HEK293T (cell line): ENCODE results near the gene TGM5.

Experiments
- CTCF ChIA-PET: fragments of 350-600 bp; formaldehyde crosslinking; extraction: SDS; loops from one replicate; lab custom pipeline; 2021; ENCODE audit warnings: antibody characterized with exemption, inconsistent platforms; lab: Yijun Ruan, JAX
- POLR2A ChIA-PET: fragments of 350-600 bp; formaldehyde crosslinking; extraction: SDS; loops from one replicate; lab custom pipeline; 2020; ENCODE audit warnings: antibody characterized with exemption, inconsistent platforms; lab: Yijun Ruan, JAX
- DNase-seq: peaks from one replicate; pipeline ENCODE4 v3.0.0; 2012; ENCODE audit warnings: mixed read lengths; ENCODE audit errors: extremely low spot score
- ARNT ChIP-seq: fragments of 450-650 bp; IDR thresholded peaks from 2 replicates; pipeline ENCODE4 v1.6.1; 2017; ENCODE audit warnings: mild to moderate bottlenecking
- BHLHE40 ChIP-seq: fragments of 450-650 bp; IDR thresholded peaks from 2 replicates; pipeline ENCODE4 v1.6.1; 2016; ENCODE audit warnings: mild to moderate bottlenecking, moderate library complexity, borderline replicate concordance
- CTBP1 ChIP-seq: fragments of 450-650 bp; IDR thresholded peaks from 2 replicates; pipeline ENCODE4 v1.6.1; 2016; ENCODE audit warnings: borderline replicate concordance
- ELF4 ChIP-seq: fragments of 450-650 bp; IDR thresholded peaks from 2 replicates; pipeline ENCODE4 v1.6.1; 2017; ENCODE audit warnings: antibody characterized with exemption
- FOXA1 ChIP-seq: fragments of 450-650 bp; IDR thresholded peaks from 2 replicates; pipeline ENCODE4 v1.6.1; 2016; ENCODE audit warnings: mild to moderate bottlenecking
- FOXK2 ChIP-seq: fragments of 450-650 bp; IDR thresholded peaks from 2 replicates; pipeline ENCODE4 v1.6.1; 2016; ENCODE audit warnings: mild to moderate bottlenecking
- FOXM1 ChIP-seq: fragments of 450-650 bp; IDR thresholded peaks from 2 replicates; pipeline ENCODE4 v1.6.1; 2017; ENCODE audit warnings: mild to moderate bottlenecking, borderline replicate concordance
- HDGF ChIP-seq: fragments of 450-650 bp; IDR thresholded peaks from 2 replicates; pipeline ENCODE4 v1.6.1; 2017; ENCODE audit warnings: antibody characterized with exemption, borderline replicate concordance
- L3MBTL2 ChIP-seq: fragments of 450-650 bp; conservative IDR thresholded peaks from 2 replicates; pipeline ENCODE4 v1.6.1; 2016; ENCODE audit warnings: mild to moderate bottlenecking
- LEF1 ChIP-seq: fragments of 450-650 bp; IDR thresholded peaks from 2 replicates; pipeline ENCODE4 v1.6.1; 2017; ENCODE audit warnings: mild to moderate bottlenecking, borderline replicate concordance
- NFRKB ChIP-seq: fragments of 450-650 bp; IDR thresholded peaks from 2 replicates; pipeline ENCODE4 v1.6.1; 2016; ENCODE audit warnings: mild to moderate bottlenecking, moderate library complexity
- SP1 ChIP-seq: fragments of 450-650 bp; IDR thresholded peaks from 2 replicates; pipeline ENCODE4 v1.6.1; 2017
- SUZ12 ChIP-seq: fragments of 450-650 bp; IDR thresholded peaks from 2 replicates; pipeline ENCODE4 v1.6.1; 2016; ENCODE audit warnings: mild to moderate bottlenecking
- TARDBP ChIP-seq: fragments of 450-650 bp; IDR thresholded peaks from 2 replicates; pipeline ENCODE4 v1.6.1; 2016
- ZNF384 ChIP-seq: fragments of 450-650 bp; IDR thresholded peaks from 2 replicates; pipeline ENCODE4 v1.6.1; 2016
- TF ChIP-seq, protein P1 (sequence below): fragments of 450-650 bp; IDR thresholded peaks from 2 replicates; pipeline ENCODE4 v1.6.1; 2016

TGM5 gene

DNA sequence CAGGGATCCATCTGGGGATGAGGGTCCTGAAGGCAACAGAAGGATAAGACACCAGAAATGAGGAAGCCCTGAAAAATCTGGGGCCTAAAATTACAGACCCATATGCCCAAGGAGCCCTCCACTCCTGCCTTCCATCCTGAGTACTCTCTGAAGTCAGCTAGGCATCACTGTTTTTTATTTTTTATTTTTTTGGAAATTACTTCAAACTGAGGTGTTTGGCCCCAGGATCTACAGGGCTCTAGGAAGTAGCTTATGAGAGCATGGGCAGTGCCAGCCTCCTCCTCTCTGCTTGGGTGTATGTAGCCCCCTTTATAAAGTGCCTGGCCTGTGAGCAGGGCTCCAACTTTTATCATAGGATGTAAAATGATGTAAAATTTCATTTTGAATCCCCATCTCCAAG, 53.8 kb downstream of the TGM5 start:
- DNase-seq: no peak
- POLR2A ChIA-PET: no interaction called here
- TF ChIP-seq FOXK2 (no peak), SP1 (no peak), CTBP1 (no peak), NFRKB (no peak), TARDBP (no peak), BHLHE40 (no peak), ZNF384 (no peak), ELF4 (no peak), L3MBTL2 (no peak), FOXA1 (no peak), FOXM1 (no peak), ARNT (no peak), SUZ12 (no peak), HDGF (no peak)
- TF ChIP-seq, protein P1, sequence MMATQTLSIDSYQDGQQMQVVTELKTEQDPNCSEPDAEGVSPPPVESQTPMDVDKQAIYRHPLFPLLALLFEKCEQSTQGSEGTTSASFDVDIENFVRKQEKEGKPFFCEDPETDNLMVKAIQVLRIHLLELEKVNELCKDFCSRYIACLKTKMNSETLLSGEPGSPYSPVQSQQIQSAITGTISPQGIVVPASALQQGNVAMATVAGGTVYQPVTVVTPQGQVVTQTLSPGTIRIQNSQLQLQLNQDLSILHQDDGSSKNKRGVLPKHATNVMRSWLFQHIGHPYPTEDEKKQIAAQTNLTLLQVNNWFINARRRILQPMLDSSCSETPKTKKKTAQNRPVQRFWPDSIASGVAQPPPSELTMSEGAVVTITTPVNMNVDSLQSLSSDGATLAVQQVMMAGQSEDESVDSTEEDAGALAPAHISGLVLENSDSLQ: no peak
- CTCF ChIA-PET: interaction anchor here (1.4 kb wide), 1 partner anchor 9 kb away, joined by 5 read pairs; no protein-coding TSS in a partner anchor

GRCh38 chr15:43212299-43212698, 54.4 kb downstream of the TGM5 start:
- TF ChIP-seq, protein P1: no peak
- no peak for TF ChIP-seq FOXM1
- TF ChIP-seq LEF1: no peak
- TF ChIP-seq CTBP1: no peak
- no peak for TF ChIP-seq HDGF
- TF ChIP-seq ARNT: no peak
- no peak for TF ChIP-seq SUZ12
- no peak for TF ChIP-seq FOXK2
- ChIA-PET CTCF (interaction anchor here (0.7 to 2.2 kb wide), 3 partner anchors 8 to 65 kb away, joined by 4 to 7 read pairs (median 5); no protein-coding TSS in a partner anchor), POLR2A (no interaction called here)
- DNase-seq: no peak

DNA sequence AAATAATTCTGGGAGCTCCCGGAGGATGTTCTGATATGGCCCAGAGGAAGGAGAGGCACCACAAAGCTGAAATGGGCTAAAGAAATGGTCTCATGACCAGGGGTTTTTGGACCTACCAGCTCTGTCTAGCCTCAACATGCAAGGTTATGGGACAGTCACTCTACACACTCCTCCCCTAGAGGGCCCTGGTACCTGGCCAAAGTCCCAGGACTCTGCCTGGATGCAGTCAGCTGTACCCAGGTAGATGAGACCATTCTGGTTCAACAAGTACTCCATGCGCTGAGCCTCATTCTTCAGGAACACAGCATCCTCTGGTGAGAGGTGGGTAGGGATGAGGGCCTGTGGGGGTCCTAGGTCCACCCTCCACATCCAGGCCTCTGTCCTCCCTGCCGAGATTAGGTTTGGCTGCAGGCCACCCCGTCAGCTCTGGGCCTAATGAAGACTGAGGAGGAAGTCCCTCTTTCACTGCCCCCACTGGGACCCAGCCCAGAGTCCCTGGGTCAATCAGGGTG, 55.4 kb downstream of the TGM5 start:
- CTCF ChIA-PET: interaction anchor here (2.2 kb wide), 1 partner anchor 14 kb away, joined by 7 read pairs; no protein-coding TSS in a partner anchor
- no peak for DNase-seq
- TF ChIP-seq FOXK2: no peak
- no peak for TF ChIP-seq HDGF
- no peak for TF ChIP-seq ARNT
- TF ChIP-seq ZNF384: no peak
- no peak for TF ChIP-seq SUZ12
- no peak for TF ChIP-seq LEF1
- TF ChIP-seq SP1: no peak
- TF ChIP-seq ELF4: no peak
- TF ChIP-seq NFRKB: no peak
- no peak for TF ChIP-seq TARDBP
- TF ChIP-seq, protein P1: no peak
- TF ChIP-seq CTBP1: no peak
- no peak for TF ChIP-seq BHLHE40
- POLR2A ChIA-PET: no interaction called here

GRCh38 chr15:43210807-43211206, 55.9 kb downstream of the TGM5 start:
- ChIA-PET POLR2A (no interaction called here), CTCF (interaction anchor here (2.2 kb wide), 1 partner anchor 14 kb away, joined by 7 read pairs; no protein-coding TSS in a partner anchor)
- TF ChIP-seq SP1 (no peak), ARNT (no peak), L3MBTL2 (no peak), HDGF (no peak), NFRKB (no peak), CTBP1 (no peak), BHLHE40 (no peak), LEF1 (no peak), ELF4 (no peak), ZNF384 (no peak), FOXM1 (no peak), FOXK2 (no peak), SUZ12 (no peak), FOXA1 (no peak)
- TF ChIP-seq, protein P1: no peak
- DNase-seq: no peak

- TF ChIP-seq TARDBP: no peak
- TF ChIP-seq NFRKB: no peak
- TF ChIP-seq, protein P1: no peak
- no peak for TF ChIP-seq FOXA1
- TF ChIP-seq L3MBTL2: no peak
- TF ChIP-seq FOXM1: no peak
- TF ChIP-seq HDGF: no peak
- TF ChIP-seq ELF4: no peak
- POLR2A ChIA-PET: no interaction called here
- no peak for DNase-seq
- CTCF ChIA-PET: interaction anchor here (2.2 kb wide), 1 partner anchor 15 kb away, joined by 7 read pairs; no protein-coding TSS in a partner anchor
These were observed 56.5 kb downstream of the TGM5 start for GRCh38 chr15:43210172-43210745.
